Panc1 (cell line): Measurements from ENCODE around the gene UBA1.

ENCODE experiments used
- CTCF ChIP-seq: fragments of 450-650 bp; IDR thresholded peaks from 2 replicates; pipeline ENCODE4 v1.5.1; 2017; ENCODE audit warnings: mild to moderate bottlenecking
- POLR2AphosphoS5 ChIP-seq: IDR thresholded peaks from 2 replicates; pipeline ENCODE4 v1.6.1; 2012; ENCODE audit warnings: mild to moderate bottlenecking, low read depth, low read length, moderate library complexity
- REST ChIP-seq, 2 experiments: IDR thresholded peaks; 2 replicates each; pipeline ENCODE4 v1.6.1; 2011 to 2012; ENCODE audit warnings: low read depth in 2 of 2, control low read depth in 1 of 2, low read length in 1 of 2, mild to moderate bottlenecking in 1 of 2, moderate library complexity in 1 of 2; ENCODE audit not compliant: insufficient read depth in 1 of 2
- TCF7L2 ChIP-seq: IDR thresholded peaks from 2 replicates; pipeline ENCODE4 v1.6.1; 2011; ENCODE audit warnings: mild to moderate bottlenecking, low read depth, low read length, inconsistent platforms

GRCh38 chrX:47232803-47233332 is 39.2 kb downstream of the UBA1 start, which contains the start of gene USP11:
- TF ChIP-seq CTCF (no peak), REST (IDR thresholded peaks at IDR 0.05; ENCODE audit: insufficient read depth in 1 of 2, low read depth in 2 of 2, low read length in 1 of 2) (no peak), TCF7L2 (no peak), POLR2AphosphoS5 (no peak)
